HG03354 (cell line): ENCODE results near the gene TENT5A.
A peak's percentile ranks its signal among the peaks of the same experiment; 100 is the strongest.

Source experiments
- ATAC-seq: cut with Tn5 transposase; IDR thresholded peaks from one replicate; pipeline ENCODE4 v1.9.1; 2021; ENCODE audit warnings: mild to moderate bottlenecking; ENCODE audit not compliant: unreplicated experiment, poor library complexity, severe bottlenecking

The TENT5A gene

DNA sequence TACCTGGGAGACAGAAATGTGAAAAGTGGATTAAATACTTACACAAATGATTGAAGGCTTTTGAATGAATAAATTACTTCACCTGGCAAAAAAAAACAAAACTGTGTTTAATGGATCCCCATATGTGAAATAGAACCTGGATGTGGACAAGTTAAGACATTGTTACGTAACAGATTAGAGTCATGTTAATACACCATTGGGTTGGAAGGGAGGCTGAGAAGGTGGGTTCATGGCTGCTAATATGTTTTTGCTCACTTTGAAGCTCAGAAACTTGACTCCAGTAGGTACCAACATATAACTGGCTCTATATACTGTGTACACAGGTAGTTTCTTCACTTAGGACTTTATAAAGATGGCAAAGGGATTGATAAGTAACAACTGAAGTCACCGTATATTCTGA is 21.4 kb upstream of the TENT5A start:
- no peak for ATAC-seq

DNA sequence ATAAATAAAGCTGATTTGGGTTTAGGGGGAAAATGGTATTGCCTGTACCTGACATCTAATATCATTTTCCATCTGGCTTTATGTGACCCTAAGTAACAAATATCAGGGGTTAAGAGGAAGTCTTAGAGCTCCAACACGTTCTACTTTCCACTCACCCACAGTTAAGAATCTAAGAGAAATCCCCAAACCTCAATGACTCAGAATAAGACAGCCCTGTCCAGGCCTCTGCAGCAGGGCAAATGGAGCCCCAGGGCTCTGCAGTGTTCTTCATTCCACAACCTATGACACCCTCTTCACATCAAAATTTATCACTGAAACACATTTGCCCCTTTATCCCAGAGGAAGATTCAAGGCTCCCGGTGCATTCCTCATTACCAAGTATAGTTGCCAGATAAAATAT is 20.3 kb upstream of the TENT5A start:
- peak; percentile 99 for ATAC-seq

DNA sequence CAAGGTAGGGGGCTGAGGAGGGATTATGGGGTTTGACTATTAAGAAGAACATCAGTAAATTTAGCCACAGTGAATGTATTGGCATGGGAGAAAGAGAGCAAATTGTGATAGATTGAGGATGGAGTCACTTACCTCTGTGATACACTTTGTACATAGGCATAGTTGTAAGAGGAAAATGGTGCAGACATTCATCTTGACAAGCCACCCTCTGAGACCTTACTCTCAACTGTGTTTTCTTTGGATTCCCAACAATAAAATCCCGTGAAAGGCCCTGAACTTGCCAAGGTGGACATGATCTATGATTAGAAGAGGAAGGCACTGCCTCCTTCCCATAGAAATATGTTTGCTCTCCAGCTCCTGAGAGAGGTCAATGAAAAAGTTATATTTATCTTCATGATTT is 18.6 kb upstream of the TENT5A start:
- ATAC-seq = no peak

DNA sequence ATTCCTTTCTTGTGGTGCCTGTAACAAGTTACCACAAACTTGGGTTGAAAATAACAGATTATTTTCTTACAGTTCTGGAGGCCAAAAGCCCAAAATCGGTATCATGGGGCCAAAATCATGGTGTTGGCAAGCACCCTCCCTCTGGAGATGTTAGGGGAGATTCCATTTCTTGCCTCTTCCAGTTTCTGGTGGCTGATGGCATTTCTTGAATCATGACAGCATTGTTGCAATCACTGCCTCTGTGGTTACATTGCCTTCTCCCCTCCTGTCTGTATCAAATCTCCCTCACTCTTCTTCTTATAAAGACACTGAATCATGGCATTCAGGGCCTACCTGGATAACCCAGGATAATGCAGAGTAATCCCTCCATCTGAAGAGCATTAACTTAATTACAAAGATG is 17.9 kb upstream of the TENT5A start:
- no peak for ATAC-seq

DNA sequence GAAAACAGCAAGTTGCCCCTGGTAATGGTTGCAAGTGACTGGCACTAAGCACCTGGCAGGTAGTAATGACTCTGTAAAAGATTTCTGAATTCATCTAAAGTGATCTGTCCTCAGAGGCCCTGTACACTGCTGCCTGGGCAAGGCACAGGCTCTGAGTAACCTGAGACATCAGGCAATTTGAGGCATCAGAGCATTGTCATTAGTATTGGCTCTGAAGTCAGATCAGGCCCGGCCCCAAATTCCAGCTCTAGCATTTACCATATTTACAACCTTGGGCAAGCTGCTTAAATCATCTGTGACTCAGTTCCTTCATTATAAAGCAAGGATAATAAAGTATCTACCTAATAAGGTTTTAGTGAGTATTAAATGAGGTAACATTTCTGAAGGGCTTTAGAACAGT is 17.3 kb upstream of the TENT5A start:
- no peak for ATAC-seq

DNA sequence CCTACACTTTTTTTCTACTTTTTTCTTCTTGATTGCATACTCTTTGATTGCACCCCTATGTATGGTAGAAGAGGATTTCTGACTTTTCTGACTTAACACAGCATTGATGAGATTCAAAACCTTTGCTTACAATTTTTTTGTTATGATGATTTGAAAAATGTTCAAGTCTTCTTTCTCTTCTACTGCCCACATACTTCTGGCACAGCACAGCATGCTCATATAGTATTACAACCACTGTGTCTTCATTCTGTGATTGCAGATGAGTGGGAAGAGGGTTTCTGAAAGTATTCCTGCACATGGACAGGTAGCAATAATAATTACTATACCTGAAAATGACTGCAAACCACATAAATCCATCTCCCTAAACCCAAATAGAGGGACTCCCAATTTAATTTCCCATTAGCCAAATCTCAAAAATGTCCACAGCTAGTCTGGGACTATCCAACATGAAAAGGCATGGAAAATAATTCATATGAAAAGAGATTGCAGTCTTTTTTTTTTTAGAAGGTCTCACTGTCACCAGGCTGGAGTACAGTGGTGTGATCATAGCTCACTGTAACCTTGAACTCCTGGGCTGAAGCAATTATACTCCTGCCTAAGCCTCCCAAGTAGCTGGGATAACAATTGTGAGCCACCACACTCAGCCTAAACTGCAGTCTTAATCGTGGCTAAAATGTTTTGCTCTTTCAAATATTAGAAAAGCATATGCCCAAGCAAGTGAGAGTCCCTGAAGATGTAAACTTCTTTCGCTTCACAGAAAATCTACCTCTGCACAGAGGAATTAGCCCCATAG is 15.9 kb upstream of the TENT5A start:
- ATAC-seq = no peak

DNA sequence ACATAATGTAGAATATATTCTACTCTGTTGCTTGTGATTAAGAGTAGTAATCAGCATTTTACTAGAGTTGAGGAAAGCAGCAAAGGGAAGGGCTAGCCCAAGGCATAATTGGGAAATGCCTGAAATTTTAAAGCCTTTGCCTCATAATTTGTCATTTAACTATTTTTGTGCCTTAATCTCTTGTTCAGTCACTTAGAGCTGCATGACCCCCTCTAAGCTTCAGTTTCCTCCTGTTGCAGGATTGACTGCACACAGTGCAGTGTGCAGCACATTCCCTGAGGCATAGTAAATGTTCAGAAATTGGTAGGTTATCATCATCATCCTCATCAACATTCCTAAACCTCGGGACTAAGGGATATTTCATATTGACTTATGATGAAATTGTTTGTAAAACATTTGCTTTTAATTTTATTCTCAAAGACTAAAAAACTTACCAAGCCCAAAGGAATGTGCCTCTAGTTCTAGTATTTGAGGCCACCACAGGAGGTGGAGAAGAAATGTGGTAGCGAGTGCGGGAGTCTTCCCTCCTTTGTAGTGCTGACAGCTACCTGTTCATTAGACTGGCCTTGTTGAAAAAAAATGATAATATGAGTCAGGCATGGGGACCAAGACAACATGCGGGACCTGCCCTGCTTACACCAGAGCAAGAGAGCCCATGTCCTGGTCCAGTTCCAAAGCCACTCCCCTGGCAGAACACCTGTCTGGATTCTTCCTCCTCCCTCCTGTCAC is 14.8 kb upstream of the TENT5A start:
- no peak for ATAC-seq

DNA sequence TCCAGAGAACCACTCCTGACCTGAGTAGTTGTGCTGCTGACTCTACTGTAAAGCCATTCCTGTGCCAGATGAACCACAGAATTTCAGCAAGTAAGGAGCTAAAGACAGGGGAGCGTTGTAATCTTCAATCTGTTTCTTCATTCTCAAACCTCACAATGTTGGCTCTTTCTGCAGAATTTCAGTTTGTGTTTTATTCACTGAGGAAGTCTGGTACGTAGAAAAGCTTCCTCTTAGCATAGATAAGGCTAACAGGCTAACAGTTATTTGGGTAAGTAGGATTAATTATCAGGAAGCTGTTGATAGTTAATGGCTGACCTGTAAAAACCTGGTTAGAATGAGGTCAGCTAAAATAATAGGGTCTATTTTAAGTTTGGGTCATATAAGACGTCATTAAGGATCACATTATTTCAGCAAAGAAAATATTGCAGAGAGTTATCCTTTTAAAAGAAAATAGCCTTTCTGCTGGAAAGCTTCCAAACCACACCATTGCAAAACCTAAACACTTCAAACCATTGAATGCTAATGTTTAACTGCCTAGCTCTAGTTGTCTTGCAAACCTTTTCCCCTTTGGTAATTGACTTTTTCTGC is 14.1 kb upstream of the TENT5A start:
- ATAC-seq = peak; percentile 76

DNA sequence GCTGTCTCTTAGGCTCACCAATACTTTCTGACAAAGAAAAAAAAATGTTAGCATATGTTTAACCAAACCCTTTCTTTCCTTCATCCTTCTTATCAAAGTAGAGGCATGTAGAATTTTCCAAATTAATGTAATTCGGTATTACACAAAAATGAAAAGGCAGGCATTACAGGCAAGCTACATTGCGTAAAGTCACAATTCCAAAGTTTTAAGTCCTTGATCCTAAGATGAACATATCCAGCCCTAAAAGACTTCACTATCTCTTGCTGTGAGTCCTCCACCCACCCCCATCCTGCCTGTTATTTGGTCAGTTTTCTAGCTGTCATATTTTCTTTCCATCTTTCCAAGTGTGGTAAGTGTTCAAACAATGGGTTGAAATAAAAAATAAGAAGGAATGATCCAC is 12.1 kb upstream of the TENT5A start:
- ATAC-seq = no peak

DNA sequence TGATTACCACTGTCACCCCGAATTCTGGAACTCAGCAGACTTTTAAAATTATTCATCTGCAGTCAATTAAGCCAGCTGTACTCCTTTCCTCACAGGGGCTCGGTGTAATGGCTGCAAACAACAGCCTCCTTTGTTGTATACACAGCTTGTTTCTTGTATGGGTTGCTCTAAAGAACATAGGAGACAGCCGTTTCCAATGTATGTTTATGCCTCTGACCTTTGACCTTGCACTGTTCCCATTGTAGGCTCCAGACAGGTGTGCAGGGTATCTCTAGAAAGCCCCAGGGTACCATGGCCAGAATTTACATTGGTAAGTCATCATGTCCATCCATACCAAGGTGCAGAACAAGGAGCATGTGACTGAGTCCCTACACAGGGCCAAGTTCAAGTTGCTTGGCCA is 11.5 kb upstream of the TENT5A start:
- ATAC-seq = no peak

DNA sequence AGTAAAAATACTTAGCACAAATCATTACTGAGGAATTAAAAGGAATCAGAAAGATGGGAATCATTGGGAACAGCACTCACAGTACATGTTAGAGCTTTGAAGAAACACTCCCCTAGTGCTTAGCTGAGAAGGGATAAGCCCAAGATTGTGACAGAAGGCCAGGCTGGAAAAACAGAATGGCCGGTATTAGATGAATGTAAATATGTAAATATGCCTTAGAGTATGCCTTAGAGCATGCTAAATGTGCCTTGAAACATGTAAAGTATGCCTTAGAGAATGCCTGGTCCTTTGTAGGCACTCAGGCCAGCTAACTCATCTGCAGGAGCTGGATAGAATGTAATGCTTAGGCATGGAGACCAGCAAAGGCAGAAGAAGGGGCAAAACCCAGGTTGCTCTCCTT is 10.6 kb upstream of the TENT5A start:
- ATAC-seq = no peak

DNA sequence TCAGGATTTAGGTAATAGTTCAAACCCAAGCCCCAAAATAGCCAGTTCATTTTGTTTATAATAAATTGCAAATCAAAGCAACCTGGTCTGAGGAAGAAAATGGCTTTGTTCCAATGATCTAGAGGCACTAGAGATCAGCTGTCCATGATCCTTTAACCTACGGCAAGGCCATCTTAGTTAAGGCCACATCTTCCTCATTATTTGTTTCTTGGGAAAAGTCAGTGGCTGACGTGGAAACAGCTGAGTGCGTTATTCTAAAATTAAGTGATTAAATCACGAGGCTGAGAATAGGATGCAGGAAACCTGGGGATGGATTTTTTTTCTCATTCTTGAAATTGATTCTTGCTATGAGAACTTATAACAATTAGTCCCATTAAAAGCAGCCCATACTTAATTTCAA is 10.1 kb upstream of the TENT5A start:
- ATAC-seq = no peak

DNA sequence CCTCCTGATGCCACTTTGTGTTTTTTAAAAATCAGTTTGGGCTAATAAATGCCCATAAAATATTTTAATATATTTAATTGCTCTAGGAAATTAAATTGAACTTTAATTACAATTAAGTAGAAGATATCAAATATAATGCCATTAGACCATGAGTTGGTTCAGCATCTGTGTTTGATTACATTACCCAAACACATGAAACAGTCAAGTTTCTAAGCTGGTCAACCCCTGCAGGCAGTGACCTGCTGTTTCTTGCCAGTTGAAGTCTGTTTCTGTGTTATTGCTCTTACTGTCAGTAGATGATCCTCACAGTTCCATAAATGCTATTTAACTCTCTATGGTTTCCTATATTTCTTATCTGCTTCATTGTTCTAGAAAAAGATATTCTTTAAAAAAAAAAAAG is 9.7 kb upstream of the TENT5A start:
- ATAC-seq = no peak

DNA sequence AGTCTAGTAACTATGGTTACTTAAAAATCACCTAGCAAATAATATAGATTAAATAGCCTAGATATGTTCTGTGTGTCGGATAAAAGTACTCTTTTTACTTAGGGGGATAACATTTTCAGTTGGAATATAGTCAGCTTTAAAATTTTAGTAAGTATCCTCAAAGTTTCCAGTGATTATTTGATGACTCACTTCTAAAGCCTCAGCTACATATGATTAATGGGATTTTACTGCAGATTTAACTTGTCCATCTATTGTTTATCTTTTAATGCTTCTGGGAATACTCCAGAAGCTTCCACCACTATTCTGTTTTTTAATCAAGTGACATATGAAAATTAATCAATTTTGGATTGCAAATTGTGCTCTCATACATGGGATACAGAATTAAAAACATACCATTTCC is 8.7 kb upstream of the TENT5A start:
- ATAC-seq = no peak

DNA sequence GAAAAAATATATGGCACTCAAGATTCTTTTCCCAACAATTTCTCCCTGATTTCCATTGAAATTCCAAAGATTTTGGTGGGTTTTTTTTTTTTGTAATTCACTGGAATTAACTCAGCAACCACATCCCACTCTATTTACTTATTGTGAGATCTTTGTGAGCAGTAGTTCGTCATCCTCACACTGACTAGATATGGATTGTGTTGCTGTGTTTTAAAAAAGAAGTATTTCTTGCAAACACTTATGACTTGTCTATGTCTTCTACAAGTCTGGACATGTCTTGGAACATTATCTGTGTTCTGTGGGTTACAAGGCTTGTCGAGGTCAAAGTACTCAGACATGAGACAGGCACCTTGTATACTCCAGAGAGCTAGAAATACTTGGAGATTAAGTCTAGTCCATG is 7.3 kb upstream of the TENT5A start:
- ATAC-seq = no peak

DNA sequence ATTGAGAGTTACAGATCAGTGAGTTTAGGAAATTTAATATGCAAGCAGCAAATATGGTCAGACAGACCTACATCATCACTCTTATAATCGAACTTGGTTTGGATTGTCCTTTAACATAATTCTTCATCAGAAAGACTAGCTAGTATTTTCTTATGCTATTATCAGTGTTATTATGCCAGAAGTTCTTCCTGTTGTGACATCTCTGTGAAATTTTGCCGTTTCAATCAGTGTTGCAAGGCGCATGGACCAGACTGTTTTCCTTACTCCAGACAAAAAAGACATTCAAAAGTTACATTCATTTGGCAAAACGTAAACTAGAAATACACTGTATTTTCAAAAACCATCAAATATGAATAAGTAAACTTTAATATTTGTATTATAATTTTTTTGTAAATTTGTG is 5.7 kb upstream of the TENT5A start:
- no peak for ATAC-seq

DNA sequence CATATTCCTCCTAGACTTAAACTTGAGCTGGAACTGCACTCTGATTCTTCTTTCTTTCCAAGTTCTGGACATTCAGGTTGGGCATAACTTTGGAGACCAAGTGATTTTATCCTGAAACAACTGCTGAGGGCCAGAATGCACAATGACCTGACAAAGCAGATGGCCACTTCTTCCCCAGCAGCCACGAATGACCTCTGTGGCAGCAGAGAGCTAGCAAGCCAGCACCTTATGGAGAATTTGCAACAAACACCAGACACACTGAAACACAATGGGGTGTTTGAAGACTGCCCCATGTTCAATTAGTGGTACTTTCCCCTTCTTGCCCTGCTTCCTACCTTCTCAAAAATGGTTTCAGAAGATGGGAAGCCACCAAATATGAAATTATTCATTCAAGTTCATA is 4.2 kb upstream of the TENT5A start:
- ATAC-seq = no peak

DNA sequence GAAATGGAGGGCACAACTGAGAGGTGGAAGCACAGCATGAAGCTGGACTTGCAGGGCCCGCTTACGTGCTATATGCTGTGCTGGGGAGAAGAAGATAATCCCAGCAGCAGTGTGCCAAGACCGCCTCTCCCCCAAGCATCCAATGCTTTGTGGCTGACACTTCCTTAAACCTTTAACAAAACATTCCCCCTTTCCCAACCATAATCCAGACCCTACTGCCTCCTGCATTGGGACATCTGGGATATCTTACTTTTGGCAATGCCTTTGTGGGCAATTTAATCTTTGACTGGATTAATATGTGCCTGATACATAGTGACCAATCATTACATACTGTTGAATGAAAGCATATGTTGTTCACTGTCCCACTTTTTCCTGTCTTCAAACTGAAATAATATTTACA is 3.1 kb upstream of the TENT5A start:
- ATAC-seq = no peak

DNA sequence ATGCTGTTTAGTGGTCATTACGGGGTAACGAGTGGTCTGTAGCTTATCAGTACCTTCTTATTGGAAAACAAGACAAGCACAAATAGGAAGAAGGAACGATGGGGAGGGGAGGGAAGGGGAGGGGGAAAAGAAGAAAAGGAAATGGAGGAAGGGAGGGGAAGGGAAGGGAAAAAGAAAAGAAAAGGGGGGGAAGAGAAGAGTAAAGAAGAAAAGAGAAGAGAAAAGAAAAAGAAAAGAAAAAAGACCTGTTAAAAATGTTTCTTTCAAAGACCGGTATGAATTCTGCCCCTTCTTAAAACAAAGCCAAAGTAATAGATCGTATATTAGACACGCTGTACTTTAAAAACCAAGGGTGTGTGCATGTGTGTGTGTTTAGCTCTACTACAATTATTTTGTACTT is 2.4 kb upstream of the TENT5A start:
- ATAC-seq = no peak

DNA sequence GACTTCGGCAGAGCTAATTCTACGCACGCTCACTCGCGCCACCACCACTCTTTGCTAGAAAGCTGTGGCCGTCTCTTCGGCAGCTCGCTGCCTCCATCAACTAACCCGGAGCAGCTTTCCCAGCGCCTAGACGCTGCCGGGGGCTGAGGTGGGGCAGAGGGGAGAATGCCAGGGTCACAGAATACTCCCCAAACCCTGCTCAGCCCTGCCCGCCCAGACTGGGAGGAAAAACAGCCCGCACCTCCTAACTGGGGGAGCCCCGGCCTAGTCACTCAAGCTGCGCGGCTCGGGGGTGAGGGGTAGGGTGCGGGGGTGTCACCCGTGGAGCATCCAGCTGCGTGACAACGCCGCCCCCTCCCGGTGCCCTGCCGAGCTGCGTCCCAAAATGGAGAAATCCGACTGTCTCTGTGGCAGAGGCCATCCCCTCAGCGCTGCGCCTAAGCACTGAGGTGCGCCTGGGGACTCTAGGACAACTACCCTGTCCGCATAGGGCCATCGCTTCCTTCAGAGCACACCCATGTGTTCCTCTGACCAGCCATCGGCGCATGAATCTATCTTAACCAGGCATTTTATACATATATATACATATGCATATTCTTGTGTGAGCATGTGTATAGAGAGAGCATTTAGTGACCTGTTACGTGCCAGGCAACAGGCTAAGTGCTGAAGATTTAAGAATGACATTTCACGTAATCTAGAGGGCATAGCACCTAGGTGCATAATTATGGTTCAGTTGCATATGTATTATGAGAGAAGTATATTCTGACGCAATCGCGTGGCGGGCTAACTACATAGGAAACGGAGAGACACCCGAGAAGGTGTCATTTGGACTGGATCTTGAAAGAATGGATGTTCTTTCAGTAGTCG is 1.5 kb upstream of the TENT5A start:
- peak; percentile 49 for ATAC-seq
